ENCODE measurements around the gene ELOVL3. TPM values are rescaled to one million over a fixed set of nuclear protein-coding genes. Genes with fewer than 3 reads are reported as not detected.

ELOVL3 gene
- total and polyA plus RNA-seq, 2 of the 13 experiments (the other 11 are each of a cell fraction or from before 2014, with no cell fraction given): 0.58 to 0.69 TPM

DNA sequence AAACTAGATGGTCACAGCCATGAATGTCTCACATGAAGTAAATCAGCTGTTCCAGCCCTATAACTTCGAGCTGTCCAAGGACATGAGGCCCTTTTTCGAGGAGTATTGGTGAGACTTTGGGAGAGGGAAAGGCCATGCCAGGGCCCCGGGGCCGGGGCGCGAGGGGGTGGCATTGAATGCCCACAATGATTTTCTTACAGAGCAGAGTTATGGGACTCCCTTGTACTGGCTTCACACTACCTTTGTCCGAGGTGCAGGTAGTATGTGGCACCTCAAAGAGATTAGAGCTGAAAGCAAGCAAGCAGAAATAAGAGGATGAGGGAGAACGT, 407 bp downstream of the ELOVL3 start (continued):
- no peak for TF ChIP-seq ZNF574 (CRISPR knock-in tag; IDR thresholded peaks at IDR 0.05)
- no peak for TF ChIP-seq HIVEP1 (CRISPR knock-in tag; IDR thresholded peaks at IDR 0.05)
- TF ChIP-seq CBX2 (IDR thresholded peaks at IDR 0.05; ENCODE audit: low read depth, low read length): no peak
- TF ChIP-seq CBX2 (CRISPR knock-in tag; IDR thresholded peaks at IDR 0.05; ENCODE audit: low read depth): 0 out of 2 replicates have a peak, but pooled peaks have one; percentile 7
- no peak for TF ChIP-seq MTA3 (CRISPR knock-in tag; IDR thresholded peaks at IDR 0.05)
- no peak for TF ChIP-seq TBL1XR1 (IDR thresholded peaks at IDR 0.05; ENCODE audit: borderline replicate concordance, low read length, partially characterized antibody)
- no peak for TF ChIP-seq CERS6 (CRISPR knock-in tag; IDR thresholded peaks at IDR 0.05)
- TF ChIP-seq JDP2 (CRISPR knock-in tag; IDR thresholded peaks at IDR 0.05; ENCODE audit: borderline replicate concordance): no peak
- no peak for TF ChIP-seq ZUFSP (CRISPR knock-in tag; IDR thresholded peaks at IDR 0.05; ENCODE audit: borderline replicate concordance)
- 0 out of 2 replicates have a peak, but pooled peaks have one; percentile 9 for TF ChIP-seq ZNF775 (CRISPR knock-in tag; IDR thresholded peaks at IDR 0.05; ENCODE audit: borderline replicate concordance)
- TF ChIP-seq, protein P1, sequence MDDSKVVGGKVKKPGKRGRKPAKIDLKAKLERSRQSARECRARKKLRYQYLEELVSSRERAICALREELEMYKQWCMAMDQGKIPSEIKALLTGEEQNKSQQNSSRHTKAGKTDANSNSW (CRISPR knock-in tag; IDR thresholded peaks at IDR 0.05; ENCODE audit: borderline replicate concordance): no peak
- TF ChIP-seq ZNF547 (CRISPR knock-in tag; IDR thresholded peaks at IDR 0.05): no peak; the same call in 1 of the 2 replicates
- TF ChIP-seq ZNF569 (CRISPR knock-in tag; IDR thresholded peaks at IDR 0.05; ENCODE audit: borderline replicate concordance): no peak
- TF ChIP-seq ASH2L (IDR thresholded peaks at IDR 0.05; ENCODE audit: insufficient read length, low read depth, low read length): no peak
- TF ChIP-seq, protein P2, sequence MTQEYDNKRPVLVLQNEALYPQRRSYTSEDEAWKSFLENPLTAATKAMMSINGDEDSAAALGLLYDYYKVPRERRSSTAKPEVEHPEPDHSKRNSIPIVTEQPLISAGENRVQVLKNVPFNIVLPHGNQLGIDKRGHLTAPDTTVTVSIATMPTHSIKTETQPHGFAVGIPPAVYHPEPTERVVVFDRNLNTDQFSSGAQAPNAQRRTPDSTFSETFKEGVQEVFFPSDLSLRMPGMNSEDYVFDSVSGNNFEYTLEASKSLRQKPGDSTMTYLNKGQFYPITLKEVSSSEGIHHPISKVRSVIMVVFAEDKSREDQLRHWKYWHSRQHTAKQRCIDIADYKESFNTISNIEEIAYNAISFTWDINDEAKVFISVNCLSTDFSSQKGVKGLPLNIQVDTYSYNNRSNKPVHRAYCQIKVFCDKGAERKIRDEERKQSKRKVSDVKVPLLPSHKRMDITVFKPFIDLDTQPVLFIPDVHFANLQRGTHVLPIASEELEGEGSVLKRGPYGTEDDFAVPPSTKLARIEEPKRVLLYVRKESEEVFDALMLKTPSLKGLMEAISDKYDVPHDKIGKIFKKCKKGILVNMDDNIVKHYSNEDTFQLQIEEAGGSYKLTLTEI (CRISPR knock-in tag; conservative IDR thresholded peaks at IDR 0.05): no peak
- TF ChIP-seq ZNF780A (CRISPR knock-in tag; IDR thresholded peaks at IDR 0.05): no peak
- no peak for TF ChIP-seq CHD2 (IDR thresholded peaks at IDR 0.05; ENCODE audit: low read depth, low read length)
- TF ChIP-seq SMC3 (IDR thresholded peaks at IDR 0.05; ENCODE audit: low read length): no peak
- no peak for TF ChIP-seq ZNF777 (CRISPR knock-in tag; IDR thresholded peaks at IDR 0.05)
- 0 out of 2 replicates have a peak, but pooled peaks have one; percentile 2 for TF ChIP-seq ZNF30 (CRISPR knock-in tag; IDR thresholded peaks at IDR 0.05)
- TF ChIP-seq ARID2 (CRISPR knock-in tag; IDR thresholded peaks at IDR 0.05; ENCODE audit: borderline replicate concordance): 0 out of 2 replicates have a peak, but pooled peaks have one; percentile 16
- no peak for TF ChIP-seq ZNF225 (CRISPR knock-in tag; IDR thresholded peaks at IDR 0.05)
- TF ChIP-seq ZFP82 (CRISPR knock-in tag; IDR thresholded peaks at IDR 0.05; ENCODE audit: borderline replicate concordance): peak; percentile 16; the same call in 1 of the 2 replicates
- no peak for TF ChIP-seq IKZF4 (CRISPR knock-in tag; IDR thresholded peaks at IDR 0.05; ENCODE audit: borderline replicate concordance, low read depth, not compliant biosample characterization)

Data from HepG2 (cell line).